GM18511 (cell line): ENCODE results near the gene CDH16.

Experiments used
- ATAC-seq: cut with Tn5 transposase; IDR thresholded peaks from one replicate; pipeline ENCODE4 v1.9.1; 2021; ENCODE audit warnings: mild to moderate bottlenecking, moderate library complexity; ENCODE audit not compliant: unreplicated experiment

CDH16 gene

DNA sequence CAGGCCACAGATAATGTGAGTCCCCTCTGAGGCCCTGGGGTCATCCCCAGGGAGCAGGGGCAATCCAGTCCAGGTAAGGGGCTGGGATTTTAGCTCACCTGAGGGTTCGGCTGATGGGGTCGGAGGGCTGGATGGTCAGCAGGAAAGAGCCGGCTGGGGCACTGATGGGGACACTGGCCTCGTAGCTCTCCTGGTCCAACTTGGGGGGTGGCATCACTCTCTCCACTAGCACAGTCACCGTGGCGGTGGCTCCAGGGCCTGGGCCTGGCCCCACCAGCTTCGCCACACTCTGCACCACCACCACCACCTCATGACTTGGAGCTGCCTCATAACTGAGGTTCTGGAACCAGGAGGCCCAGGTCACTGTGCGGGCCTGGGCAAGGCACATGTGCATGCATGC is 6.9 kb downstream of the CDH16 start:
- no peak for ATAC-seq

DNA sequence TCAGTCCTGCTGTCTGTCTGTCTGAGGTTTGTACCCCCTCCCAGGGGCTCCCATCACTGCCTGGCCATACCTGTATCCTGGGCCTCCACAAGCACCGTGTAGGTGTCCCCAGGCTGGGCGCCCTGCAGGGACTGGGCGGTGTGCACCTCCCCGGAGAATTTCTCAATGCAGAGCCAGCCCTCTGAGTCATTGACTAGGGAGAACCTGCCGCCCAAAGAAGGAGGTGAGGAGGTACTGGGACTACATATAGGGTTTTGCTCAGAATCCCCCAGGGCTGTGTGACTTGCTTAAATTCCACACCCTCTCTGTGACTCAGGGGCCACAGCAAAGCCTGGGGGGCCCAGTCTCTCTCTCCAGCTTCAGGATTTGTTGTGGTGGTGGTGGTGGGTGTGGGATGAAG is 7.6 kb downstream of the CDH16 start:
- ATAC-seq = no peak

DNA sequence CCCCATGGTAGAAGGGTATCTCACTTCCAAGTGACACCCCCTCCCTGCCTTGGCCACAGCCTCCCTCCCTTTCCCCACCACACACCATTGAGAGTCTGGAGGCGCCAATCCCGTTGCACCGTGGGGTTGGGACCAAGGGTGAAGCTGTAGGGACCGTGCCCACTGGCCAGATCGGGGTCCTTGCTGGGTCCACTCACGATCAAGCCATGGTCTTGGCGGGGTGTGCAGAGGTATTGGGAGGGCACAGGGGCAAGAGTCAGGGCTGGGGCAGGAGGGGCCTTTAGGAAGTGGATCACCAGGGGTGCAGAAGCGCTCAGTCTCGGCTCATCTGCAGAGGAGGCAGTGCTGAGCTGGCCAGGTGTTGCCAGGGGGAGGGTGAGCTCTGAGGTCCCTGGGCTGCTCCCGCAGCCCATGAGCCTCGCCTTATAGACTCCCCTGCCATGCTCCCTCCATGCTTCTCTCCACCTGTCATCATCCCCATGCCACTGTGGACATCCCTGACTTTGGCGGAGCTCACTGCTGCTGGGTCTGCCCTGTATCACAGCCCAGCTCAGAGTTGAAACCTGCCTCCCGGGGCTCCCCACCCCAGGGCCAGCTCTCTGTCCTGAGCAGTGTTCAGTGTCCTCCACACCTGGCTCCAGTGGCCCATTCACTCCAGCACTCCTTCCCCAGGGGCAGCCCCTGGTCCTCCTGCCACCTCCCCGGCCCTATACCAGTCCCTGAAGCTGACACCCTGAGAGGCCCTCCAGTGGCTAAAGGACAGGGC is 8.3 kb downstream of the CDH16 start:
- ATAC-seq = no peak

DNA sequence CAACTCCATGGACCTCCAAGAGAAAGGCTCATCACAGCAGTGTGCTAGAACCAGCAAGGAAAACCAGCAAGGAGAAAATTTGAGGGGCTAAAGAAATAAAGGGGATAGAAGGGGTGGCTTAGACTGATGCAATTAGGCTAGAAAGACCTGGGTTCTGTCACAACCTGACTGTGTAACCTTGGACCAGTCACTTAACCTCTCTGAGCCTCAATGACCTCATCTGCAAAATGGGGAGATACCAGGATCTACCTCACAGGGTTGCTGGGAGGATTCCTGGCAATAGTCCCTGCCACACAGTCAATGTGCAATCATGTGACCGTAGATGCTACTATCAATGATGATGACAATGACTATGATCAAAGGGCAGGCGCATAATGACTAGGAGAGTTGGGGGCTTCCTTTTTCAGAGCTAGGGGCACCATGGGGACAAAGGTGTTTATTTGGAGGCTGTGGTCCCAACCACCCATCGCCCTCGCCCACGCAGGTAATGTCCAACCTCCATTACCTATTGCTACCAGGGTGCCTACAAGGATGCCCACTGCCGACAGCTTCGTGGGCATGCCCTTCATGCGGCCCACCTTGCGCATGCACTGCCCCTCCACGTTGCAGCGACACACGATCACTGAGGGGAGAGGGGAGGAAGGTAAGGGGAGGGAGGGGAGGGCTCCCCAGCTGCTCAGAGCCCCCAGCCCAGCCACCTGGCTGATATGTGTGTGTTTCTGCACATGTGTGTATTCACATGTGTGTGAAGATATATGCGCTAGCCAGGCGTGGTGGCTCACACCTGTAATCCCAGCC is 9.7 kb downstream of the CDH16 start:
- no peak for ATAC-seq

DNA sequence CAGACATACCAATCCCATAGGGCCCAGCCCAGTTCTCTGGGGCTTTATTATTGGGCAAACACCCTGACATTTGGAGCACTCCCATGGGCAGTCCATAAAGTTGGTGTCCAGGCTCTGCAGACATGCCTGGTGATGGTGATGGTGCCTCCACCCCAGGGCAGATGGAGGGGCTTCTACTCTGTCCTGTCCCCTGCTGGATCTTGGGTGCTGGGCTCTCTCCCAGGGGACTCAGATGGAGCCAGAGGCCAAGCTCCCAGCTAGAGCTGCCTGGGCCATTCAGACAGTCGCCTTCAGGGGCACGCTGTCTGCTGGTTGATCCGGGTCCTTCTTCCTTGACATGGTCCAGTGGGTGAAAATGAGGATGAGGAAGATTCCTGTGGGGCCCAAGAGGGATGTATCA is 10.6 kb downstream of the CDH16 start:
- ATAC-seq = no peak

DNA sequence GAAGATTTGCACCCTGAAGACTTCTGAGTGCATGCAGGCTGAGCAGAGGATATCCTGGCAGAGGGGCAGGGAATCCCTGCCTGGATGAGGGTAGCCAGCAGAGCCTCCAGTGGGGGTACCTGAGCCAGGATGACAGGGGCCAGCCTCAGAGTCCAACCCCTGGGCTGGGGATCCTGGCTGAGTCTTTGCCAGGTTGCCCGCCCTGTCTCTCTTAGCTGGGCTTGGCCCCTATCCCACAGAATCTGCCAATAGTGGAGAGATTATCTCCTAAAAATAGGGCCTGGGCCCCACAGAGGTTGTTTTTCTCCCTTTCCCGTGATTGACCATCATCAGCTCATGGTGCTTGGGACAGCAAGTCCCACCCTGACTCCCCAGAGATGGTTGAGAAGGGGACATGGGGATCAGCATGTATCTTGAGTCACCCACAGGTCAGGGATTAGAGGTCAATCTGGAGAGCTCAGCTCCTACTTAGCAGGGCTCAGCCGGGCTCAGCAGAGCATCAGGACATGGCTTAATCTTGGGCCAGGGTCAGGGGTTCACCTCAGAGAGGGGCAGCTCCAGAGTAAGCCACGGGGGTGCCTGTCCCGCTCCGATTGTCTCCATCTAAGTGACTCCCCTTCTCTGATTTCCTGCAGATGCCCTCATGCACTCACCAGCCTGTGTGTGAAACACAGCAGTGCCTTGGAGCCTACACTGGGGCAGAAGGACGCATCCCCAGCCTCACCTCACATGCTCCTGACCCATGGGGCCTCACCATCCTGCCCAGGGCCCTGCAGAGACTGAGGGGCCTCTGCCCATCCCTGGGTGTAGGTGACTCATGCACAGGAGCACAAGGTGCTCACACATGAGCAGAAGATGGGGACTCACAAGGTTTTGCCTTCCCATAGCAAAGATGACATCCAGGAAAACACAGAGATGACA is 11.5 kb downstream of the CDH16 start:
- no peak for ATAC-seq

DNA sequence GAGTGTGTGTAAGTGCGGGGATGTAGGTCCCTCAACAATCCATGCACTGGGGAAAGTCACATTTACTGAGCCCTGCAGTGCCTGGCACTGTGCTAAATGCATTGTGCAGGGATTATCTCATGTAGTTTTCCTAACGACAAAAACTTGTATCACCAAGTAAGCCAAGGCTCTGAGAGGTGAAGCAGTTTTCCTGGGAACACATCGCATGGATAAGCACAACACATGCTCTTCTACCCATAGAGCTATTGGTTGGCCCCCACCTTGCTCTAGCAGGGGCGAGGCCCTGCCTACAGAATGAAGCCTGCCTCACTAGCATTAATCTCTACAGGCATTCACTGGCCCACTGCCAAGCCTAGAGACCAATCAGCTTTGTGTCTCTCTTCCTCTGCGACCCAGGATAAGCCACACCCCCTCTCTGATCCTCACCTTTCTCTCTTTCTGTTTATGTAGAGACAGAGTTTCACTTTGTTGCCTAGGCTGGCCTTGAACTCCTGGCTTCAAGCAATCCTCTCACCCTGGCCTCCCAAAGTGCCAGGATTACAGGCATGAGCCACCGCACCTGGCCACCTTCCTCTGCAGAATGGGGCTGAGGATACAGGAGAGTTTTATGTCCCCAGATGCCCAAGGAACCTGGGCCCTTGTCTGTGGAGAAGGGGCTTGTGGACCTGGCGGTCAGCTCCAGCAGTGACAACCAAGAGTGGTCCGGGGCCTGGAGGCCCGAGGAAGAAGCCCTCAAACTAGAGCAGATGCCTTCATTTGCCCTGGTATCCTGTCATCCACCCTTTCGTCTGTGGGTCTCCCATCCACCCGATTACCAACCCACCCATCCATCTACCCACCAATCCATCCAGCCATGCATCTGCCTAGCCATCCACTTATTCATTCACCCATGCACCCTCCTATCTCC is 12.8 kb downstream of the CDH16 start:
- no peak for ATAC-seq

DNA sequence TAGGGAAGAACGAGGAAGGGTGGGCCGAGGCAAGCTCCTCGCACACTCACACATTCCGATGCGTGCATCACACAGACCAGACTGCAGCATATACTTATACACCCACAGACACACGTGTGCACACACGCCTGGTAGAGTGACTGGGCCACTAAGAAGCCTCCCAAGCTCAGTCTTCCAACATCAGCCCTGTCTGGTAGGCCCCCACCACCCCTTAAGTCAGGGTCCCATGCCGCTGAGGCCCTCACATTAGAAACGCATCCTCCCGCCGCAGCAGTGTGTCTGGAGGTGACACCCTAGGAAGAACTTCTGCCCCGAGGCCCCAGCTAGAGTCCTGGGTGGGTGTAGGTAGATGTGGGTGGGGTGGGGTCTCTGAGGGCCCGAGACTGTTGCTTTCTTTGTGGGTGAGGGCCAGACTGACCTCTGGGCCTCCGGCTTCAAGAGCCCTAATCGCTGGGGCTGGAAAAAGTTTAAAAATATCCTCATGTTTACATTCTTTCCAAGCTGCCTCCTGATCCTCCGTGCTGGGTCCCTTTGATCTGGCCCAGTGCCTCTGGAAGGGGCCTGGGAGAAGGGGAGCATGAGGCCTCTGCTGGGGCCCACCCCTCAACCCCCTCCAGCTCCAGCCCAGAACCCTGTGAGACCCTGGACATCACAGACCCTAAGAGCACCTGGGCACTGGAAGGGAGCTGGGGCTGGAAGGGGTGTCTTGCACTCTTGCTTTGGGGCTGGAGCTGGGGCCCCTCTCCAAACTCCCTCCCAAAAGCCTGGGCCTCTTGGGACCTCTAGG is 13.6 kb downstream of the CDH16 start:
- no peak for ATAC-seq

DNA sequence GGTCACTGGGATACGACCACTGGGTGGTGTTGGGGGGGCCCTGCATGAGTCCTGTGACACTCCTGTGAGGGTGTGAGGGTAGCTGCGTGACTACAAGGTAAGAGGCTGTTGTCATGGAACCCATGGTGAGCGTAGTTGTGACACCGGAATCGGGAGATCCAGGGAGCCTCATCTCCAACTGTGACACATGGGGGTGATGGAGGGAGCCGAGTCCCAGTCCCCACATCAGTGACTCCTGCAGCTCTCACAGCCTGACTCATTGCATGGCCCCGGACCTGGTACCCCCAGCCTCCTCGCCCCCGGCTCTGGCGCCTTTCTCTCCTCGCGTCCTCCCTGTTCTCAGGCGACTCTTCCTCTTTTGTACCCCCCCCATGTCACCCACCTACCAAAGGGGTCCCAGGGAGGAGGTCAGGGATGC is 14.2 kb downstream of the CDH16 start:
- no peak for ATAC-seq

DNA sequence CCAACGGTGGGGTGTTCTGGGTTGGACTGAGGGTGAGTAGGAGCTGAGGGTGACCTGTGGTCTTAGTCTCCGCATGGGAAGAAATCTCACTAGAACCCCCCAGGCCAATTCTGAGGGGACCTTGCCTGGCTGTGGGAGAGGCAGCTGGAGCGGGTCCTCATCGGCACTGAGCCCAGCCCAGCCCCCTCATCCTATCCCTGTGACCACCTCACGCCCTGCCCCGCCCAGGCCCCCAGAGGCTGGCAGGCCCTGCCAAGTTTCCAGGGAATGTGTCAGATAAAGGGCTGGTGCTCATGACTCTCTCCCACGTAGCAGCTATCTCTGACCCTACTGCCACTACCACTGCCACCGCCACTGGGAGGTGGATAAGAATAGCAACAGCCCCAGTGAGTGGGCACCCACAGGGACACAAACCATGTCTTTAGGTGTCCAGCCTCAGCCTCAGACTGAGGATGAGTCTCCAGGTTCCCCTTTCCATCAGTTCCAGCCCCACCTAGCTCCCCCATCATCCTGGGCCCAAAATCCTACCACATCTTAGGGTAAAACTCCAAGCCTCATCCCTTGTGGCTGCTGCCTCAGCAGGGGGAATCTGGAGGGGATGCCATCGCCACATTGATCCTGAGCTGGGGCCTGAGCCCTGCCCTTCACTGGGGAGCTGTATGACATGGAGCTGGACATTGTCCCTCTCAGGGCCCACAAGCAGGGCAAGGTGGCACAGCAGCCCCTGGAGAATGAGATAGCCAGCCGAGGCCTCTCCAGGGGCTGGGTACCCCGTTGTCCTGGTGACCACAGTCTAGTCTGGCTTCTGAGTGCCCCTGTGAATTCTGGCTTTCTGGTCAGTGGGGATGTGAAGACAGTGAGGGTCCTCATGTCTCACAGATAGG is 14.9 kb downstream of the CDH16 start:
- no peak for ATAC-seq

DNA sequence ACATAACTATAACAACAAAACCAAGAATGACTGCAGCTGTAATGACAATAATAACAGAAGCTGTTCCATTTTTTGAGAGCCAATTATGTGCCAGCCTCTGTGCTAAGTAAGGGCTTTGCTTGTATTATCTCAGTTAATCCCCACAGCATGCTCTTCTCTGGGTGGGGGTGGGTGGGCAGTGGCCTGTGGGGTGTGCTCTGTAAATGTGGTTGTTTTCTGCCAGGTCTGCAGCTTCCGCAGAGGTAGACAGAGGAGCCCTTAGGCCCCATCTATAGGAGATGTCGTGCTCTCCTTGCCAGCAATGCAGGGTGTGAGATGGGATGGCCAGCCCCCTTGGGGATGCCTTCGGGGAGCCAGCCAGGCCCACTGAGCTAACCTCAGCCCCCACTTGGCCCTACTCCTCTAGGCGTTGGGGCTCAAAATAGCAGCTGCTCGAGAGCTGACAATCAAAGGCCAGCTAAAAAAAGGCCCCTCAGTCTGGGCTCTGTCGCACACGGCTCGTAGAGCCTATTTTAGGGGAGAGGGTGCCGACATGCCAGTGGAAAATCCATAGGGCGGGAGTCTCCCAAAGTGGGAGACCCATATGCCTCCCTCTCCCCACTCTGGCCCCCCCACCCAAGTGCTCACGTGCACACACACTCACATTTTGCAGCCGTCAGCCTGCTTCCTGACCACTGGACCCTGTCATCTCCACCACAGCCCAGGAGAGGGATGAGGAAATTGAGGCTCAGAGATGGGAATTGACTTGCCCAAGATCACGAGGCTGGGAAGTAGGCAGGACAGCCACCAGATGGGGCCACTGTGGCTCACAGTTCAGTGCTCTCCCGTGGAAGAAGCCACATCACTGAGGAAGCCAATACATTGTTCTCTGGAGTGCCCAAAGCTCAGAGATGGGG is 15.8 kb downstream of the CDH16 start:
- ATAC-seq = no peak

DNA sequence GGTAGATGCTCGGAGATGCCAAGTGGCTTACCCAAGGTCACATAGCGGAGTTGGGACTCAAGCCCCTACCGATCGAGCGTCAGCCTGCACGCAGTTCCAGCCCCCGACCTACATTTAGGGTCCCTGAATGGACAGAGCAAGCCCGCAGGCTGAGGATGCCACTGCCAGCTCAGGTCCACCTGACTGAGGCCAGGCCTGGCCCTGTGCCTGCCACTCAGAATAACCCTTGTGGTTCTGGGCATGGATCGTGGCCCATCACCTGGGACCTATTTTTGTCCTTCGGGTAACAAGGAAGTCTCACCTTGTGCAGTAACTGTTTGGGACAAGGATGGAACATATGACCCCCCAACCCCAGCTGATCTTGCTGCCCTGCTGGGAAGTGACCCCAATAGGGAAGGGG is 17.1 kb downstream of the CDH16 start:
- no peak for ATAC-seq

DNA sequence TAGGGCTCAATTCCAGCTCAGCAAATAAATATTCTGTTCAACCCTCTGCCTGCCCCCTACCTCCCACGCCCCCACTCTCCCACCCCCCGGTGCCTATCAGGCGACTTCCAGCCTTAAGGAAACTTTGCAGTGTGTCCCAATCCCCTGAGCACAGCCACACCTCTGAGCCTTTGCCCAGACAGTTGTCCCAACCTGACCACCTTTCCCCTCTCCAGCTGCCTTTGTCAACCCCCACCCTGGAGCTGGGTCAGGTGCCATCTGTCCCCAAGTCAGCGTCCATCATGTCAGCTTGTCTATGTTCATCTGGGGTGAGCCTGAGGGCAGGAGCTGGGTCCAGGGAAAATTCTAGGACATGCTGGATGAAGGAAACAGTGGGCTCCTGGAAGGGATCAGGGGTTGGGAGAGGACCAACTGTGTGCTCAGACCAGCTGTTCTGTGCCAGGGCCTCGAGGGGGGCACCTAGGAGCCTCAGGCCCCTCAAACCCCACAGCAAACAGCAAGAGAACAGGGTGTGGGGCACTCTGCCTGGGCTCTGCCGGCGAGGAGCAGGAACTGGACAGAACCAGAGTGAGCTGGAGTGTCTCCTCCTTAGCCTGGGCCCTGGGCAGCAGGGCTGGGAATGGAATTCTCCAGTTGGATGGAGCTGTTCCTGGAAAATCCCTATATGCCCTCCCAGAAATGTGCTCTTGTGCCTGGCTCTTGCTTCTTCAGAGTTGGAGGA is 17.8 kb downstream of the CDH16 start:
- ATAC-seq = no peak

DNA sequence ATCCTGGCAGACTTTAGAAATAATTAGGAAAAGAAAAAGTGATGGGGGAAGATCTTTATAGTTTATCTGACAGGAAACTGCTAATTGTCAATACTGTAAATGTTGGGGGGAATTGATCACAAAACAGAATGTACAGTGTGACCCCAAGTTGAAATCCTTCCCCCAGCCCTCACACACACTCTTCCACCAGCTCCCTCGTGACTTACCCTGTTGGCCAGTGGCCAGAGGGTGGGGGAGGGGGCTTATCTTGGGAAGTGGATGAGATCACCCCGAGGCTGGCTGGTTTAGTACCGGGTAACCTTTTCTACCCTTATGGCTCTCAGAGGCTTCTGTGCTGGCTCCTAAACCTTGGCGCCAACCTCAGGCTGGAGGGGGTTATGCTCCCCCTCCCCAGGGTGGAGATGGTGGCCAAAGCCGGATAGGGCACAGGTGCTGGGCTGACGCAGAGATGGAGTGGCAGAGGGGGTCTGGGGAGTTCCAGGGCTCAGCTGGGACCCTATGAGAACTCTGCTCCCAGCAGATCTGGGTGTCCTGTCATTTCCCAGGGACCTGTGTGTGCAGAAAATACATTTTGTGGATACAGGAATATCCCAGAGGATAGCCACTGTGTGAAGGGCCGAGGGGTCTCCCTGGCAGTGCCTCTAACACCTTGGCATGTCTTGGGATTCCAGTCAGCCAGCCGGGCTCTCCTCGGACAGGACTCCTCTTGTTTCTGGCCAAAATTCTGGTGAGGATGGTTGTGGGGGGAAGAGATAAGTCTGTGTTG is 18.6 kb downstream of the CDH16 start:
- no peak for ATAC-seq

DNA sequence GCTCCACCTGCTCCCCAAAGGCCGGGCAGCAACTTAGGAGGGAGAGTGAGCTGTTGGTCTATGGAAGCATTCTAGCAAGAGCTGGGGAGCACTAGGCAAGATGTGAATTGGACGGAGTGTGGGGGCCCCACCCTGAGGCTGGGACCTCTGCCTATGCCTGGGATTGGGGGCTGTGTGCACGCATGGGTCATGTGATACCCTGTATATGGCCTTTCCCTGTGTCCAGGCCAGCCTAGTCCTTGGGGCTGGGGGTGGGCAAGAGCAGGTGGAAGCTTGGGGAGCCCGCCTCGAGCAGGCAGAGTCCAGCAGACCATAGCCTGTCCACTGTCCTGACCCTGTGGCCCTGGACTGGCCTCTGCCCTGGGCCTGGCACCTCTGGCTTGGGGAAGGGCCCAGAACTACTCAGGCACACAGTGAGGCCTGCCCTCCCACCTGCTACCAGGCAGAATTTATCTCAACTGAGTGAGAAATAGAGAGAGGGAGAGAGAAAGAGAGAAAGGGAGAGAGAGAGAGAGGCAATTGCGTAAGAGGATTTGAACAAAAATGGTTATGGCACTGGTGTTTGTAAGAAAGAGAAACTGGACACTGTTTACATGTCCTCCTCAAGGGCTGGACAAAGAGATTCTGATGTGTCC is 19.3 kb downstream of the CDH16 start:
- ATAC-seq = no peak

DNA sequence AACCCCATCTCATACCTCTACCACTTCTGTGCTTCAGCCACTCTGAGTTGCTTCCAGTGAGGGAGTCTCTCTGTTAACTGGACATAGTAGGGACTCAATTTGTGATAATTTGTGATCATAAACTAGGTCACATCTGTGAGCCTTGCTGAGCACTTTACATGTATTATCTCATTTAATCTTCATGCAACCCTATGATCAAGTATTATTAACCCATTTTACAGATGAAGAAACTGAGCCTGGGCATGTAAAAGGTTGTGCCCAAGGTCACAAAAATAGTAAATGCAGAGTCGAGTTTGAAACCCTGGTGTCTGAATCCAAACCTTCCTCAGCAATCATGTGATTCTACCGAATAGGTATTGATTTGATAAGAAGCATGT is 19.8 kb downstream of the CDH16 start:
- ATAC-seq = no peak
